GM10847 (cell line): ENCODE results near the gene SLC1A3.

Experiments used
- POLR2A ChIP-seq: IDR thresholded peaks from 2 replicates; pipeline ENCODE4 v1.6.1; 2011; ENCODE audit not compliant: insufficient read length; ENCODE audit errors: extremely low read depth

Gene SLC1A3

GRCh38 chr5:36640949-36641348 lies 34.5 kb downstream of the SLC1A3 start:
- no peak for TF ChIP-seq POLR2A

- no peak for TF ChIP-seq POLR2A
Measured at GRCh38 chr5:36641431-36641830, 35.0 kb downstream of the SLC1A3 start.

GRCh38 chr5:36642089-36642488 lies 35.7 kb downstream of the SLC1A3 start:
- no peak for TF ChIP-seq POLR2A

GRCh38 chr5:36643162-36643561 lies 36.8 kb downstream of the SLC1A3 start:
- no peak for TF ChIP-seq POLR2A

GRCh38 chr5:36644727-36645126 lies 38.3 kb downstream of the SLC1A3 start:
- TF ChIP-seq POLR2A = no peak

- TF ChIP-seq POLR2A = no peak
Measured at GRCh38 chr5:36646100-36646499, 39.7 kb downstream of the SLC1A3 start.

- TF ChIP-seq POLR2A = no peak
Measured at GRCh38 chr5:36646507-36647023, 40.2 kb downstream of the SLC1A3 start.

- TF ChIP-seq POLR2A = no peak
Measured at GRCh38 chr5:36647046-36647445, 40.6 kb downstream of the SLC1A3 start.

- TF ChIP-seq POLR2A = no peak
Measured at GRCh38 chr5:36648426-36648825, 42.0 kb downstream of the SLC1A3 start.

GRCh38 chr5:36651761-36652685 lies 45.6 kb downstream of the SLC1A3 start:
- no peak for TF ChIP-seq POLR2A

- TF ChIP-seq POLR2A = no peak
Measured at GRCh38 chr5:36653044-36653705, 46.8 kb downstream of the SLC1A3 start.

- no peak for TF ChIP-seq POLR2A
Measured at GRCh38 chr5:36654564-36654963, 48.2 kb downstream of the SLC1A3 start.

- TF ChIP-seq POLR2A = no peak
Measured at GRCh38 chr5:36655161-36655560, 48.8 kb downstream of the SLC1A3 start.

- TF ChIP-seq POLR2A = no peak
Measured at GRCh38 chr5:36656556-36656955, 50.1 kb downstream of the SLC1A3 start.

GRCh38 chr5:36657563-36657995 lies 51.2 kb downstream of the SLC1A3 start:
- TF ChIP-seq POLR2A = no peak

GRCh38 chr5:36658038-36658756 lies 51.8 kb downstream of the SLC1A3 start:
- TF ChIP-seq POLR2A = no peak

GRCh38 chr5:36659411-36659810 lies 53.0 kb downstream of the SLC1A3 start:
- no peak for TF ChIP-seq POLR2A
